ENCODE results near the gene CYP1A1.
"Not testable (repeated sequence)": the region's sequence is repeated elsewhere in the genome, so short reads cannot be mapped to it uniquely, and the experiment has no call there.

Gene CYP1A1

GRCh38 chr15:74758736-74759135 lies 33.4 kb upstream of the CYP1A1 start:
- H3K9me3 ChIP-seq (ENCODE audit: control insufficient read depth, low read length), result no peaks in the 10 kb centered on the region
- H3K4me1 ChIP-seq (ENCODE audit: control insufficient read depth, insufficient read depth, low read length), result no peaks in the 10 kb centered on the region

DNA sequence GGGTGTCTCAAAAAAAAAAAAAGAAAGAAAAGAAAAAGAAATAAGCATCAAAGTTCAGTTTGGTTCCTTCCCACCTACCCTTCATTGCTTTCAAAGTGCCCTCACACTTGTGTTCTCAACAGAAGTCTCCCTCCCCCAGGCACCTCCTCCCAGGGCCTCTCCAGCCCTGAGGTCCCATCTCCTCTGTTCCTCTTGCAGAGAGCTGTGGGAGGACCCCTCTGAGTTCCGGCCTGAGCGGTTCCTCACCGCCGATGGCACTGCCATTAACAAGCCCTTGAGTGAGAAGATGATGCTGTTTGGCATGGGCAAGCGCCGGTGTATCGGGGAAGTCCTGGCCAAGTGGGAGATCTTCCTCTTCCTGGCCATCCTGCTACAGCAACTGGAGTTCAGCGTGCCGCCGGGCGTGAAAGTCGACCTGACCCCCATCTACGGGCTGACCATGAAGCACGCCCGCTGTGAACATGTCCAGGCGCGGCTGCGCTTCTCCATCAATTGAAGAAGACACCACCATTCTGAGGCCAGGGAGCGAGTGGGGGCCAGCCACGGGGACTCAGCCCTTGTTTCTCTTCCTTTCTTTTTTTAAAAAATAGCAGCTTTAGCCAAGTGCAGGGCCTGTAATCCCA lies 29.4 kb upstream of the CYP1A1 start:
- Histone ChIP-seq H3K9ac (ENCODE audit: low read length) (no peak overlapping the region), H3K36me3 (ENCODE audit: control insufficient read depth, insufficient read depth, low read length) (no peaks in the 10 kb centered on the region), H3K4me3 (ENCODE audit: low read length) (no peak overlapping the region), H3K9me3 (ENCODE audit: control insufficient read depth, low read length) (no peaks in the 10 kb centered on the region), H3K4me1 (ENCODE audit: control insufficient read depth, insufficient read depth, low read length) (no peaks in the 10 kb centered on the region), H3K27me3 (ENCODE audit: control insufficient read depth, insufficient read depth, low read length) (no peaks in the 10 kb centered on the region)

More at GRCh38 chr15:74758736-74759135, 33.4 kb upstream of the CYP1A1 start:
- Histone ChIP-seq H3K27me3 (ENCODE audit: control insufficient read depth, insufficient read depth, low read length) (no peaks in the 10 kb centered on the region), H3K9ac (ENCODE audit: low read length) (no peak overlapping the region), H3K36me3 (ENCODE audit: control insufficient read depth, insufficient read depth, low read length) (no peaks in the 10 kb centered on the region), H3K4me3 (ENCODE audit: low read length) (no peak overlapping the region)

- Histone ChIP-seq H3K4me3 (ENCODE audit: low read length) (no peak overlapping the region), H3K4me1 (ENCODE audit: control insufficient read depth, insufficient read depth, low read length) (no peaks in the 10 kb centered on the region), H3K9ac (ENCODE audit: low read length) (no peak overlapping the region), H3K36me3 (ENCODE audit: control insufficient read depth, insufficient read depth, low read length) (no peaks in the 10 kb centered on the region), H3K27me3 (ENCODE audit: control insufficient read depth, insufficient read depth, low read length) (no peaks in the 10 kb centered on the region), H3K9me3 (ENCODE audit: control insufficient read depth, low read length) (no peaks in the 10 kb centered on the region)
These were observed 27.2 kb upstream of the CYP1A1 start for GRCh38 chr15:74752531-74752930.

- Histone ChIP-seq H3K9ac (ENCODE audit: low read length) (no peak overlapping the region), H3K27me3 (ENCODE audit: control insufficient read depth, insufficient read depth, low read length) (no peaks in the 10 kb centered on the region), H3K4me1 (ENCODE audit: control insufficient read depth, insufficient read depth, low read length) (no peaks in the 10 kb centered on the region), H3K4me3 (ENCODE audit: low read length) (no peak overlapping the region), H3K36me3 (ENCODE audit: control insufficient read depth, insufficient read depth, low read length) (no peaks in the 10 kb centered on the region), H3K9me3 (ENCODE audit: control insufficient read depth, low read length) (no peaks in the 10 kb centered on the region)
These were observed 26.7 kb upstream of the CYP1A1 start for GRCh38 chr15:74752011-74752410.

- Histone ChIP-seq H3K9ac (ENCODE audit: low read length) (no peak overlapping the region), H3K4me3 (ENCODE audit: low read length) (no peak overlapping the region)
These were observed 25.4 kb upstream of the CYP1A1 start for GRCh38 chr15:74750751-74751150.

GRCh38 chr15:74749832-74750231 lies 24.5 kb upstream of the CYP1A1 start:
- H3K27me3 ChIP-seq (ENCODE audit: control insufficient read depth, insufficient read depth, low read length), result no peaks in the 10 kb centered on the region
- H3K9ac ChIP-seq (ENCODE audit: low read length), result no peak overlapping the region
- H3K4me3 ChIP-seq (ENCODE audit: low read length), result no peak overlapping the region
- H3K36me3 ChIP-seq (ENCODE audit: control insufficient read depth, insufficient read depth, low read length), result no peaks in the 10 kb centered on the region
- H3K4me1 ChIP-seq (ENCODE audit: control insufficient read depth, insufficient read depth, low read length), result no peaks in the 10 kb centered on the region
- no peaks in the 10 kb centered on the region for H3K9me3 ChIP-seq (ENCODE audit: control insufficient read depth, low read length)

More at GRCh38 chr15:74750751-74751150, 25.4 kb upstream of the CYP1A1 start:
- Histone ChIP-seq H3K27me3 (ENCODE audit: control insufficient read depth, insufficient read depth, low read length) (no peaks in the 10 kb centered on the region), H3K4me1 (ENCODE audit: control insufficient read depth, insufficient read depth, low read length) (no peaks in the 10 kb centered on the region), H3K9me3 (ENCODE audit: control insufficient read depth, low read length) (no peaks in the 10 kb centered on the region), H3K36me3 (ENCODE audit: control insufficient read depth, insufficient read depth, low read length) (no peaks in the 10 kb centered on the region)

GRCh38 chr15:74748322-74748946 lies 23.1 kb upstream of the CYP1A1 start, which contains the start of gene CYP1A2:
Gene CYP1A2, plus strand, starts transcription at chr15:74748845. Its CDS starts 894 bp downstream, at chr15:74749739.
- H3K9me3 ChIP-seq (ENCODE audit: control insufficient read depth, low read length), result no peaks in the 10 kb centered on the region
- H3K36me3 ChIP-seq (ENCODE audit: control insufficient read depth, insufficient read depth, low read length), result no peaks in the 10 kb centered on the region
- no peak within 1 kb of the TSS for H3K9ac ChIP-seq (ENCODE audit: low read length)
- H3K27me3 ChIP-seq (ENCODE audit: control insufficient read depth, insufficient read depth, low read length), result no peaks in the 10 kb centered on the region
- H3K4me1 ChIP-seq (ENCODE audit: control insufficient read depth, insufficient read depth, low read length), result no peaks in the 10 kb centered on the region
- H3K4me3 ChIP-seq (ENCODE audit: low read length), result no peak within 1 kb of the TSS

GRCh38 chr15:74746389-74746788 lies 21.1 kb upstream of the CYP1A1 start:
- no peak overlapping the region for H3K9ac ChIP-seq (ENCODE audit: low read length)

DNA sequence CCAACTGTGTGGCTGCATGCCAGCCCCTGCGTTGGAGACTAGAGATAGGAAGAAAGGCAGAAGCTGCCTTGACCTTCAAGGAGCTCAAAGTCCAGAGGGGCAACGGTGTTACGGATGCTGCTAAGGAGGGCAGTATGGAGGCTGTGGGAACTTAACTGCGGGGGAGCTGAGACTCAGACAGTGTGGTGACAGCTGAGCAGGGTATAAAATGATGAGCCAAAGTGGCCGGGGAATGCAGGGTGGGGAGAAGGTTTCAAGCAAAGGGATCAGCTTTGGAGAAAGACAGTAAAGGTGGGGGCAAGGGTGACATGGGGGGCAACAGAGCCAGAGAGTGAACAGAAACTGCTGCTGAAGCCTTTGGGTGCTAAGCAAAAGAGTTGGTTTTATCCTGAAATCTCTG lies 17.1 kb upstream of the CYP1A1 start:
- H3K9me3 ChIP-seq (ENCODE audit: control insufficient read depth, low read length), result no peaks in the 10 kb centered on the region
- H3K36me3 ChIP-seq (ENCODE audit: control insufficient read depth, insufficient read depth, low read length), result no peaks in the 10 kb centered on the region
- H3K4me3 ChIP-seq (ENCODE audit: low read length), result no peak overlapping the region
- H3K27me3 ChIP-seq (ENCODE audit: control insufficient read depth, insufficient read depth, low read length), result no peaks in the 10 kb centered on the region
- no peak overlapping the region for H3K9ac ChIP-seq (ENCODE audit: low read length)
- no peaks in the 10 kb centered on the region for H3K4me1 ChIP-seq (ENCODE audit: control insufficient read depth, insufficient read depth, low read length)

More at GRCh38 chr15:74746389-74746788, 21.1 kb upstream of the CYP1A1 start:
- no peaks in the 10 kb centered on the region for H3K9me3 ChIP-seq (ENCODE audit: control insufficient read depth, low read length)
- H3K4me1 ChIP-seq (ENCODE audit: control insufficient read depth, insufficient read depth, low read length), result no peaks in the 10 kb centered on the region
- H3K36me3 ChIP-seq (ENCODE audit: control insufficient read depth, insufficient read depth, low read length), result no peaks in the 10 kb centered on the region
- H3K4me3 ChIP-seq (ENCODE audit: low read length), result no peak overlapping the region
- no peaks in the 10 kb centered on the region for H3K27me3 ChIP-seq (ENCODE audit: control insufficient read depth, insufficient read depth, low read length)

- H3K4me1 ChIP-seq (ENCODE audit: control insufficient read depth, insufficient read depth, low read length); H3K9ac ChIP-seq (ENCODE audit: low read length); H3K36me3 ChIP-seq (ENCODE audit: control insufficient read depth, insufficient read depth, low read length); H3K4me3 ChIP-seq (ENCODE audit: low read length); H3K27me3 ChIP-seq (ENCODE audit: control insufficient read depth, insufficient read depth, low read length); H3K9me3 ChIP-seq (ENCODE audit: control insufficient read depth, low read length): not testable (repeated sequence)
These were observed 12.9 kb upstream of the CYP1A1 start for GRCh38 chr15:74738239-74738638.

GRCh38 chr15:74735305-74735704 lies 10.0 kb upstream of the CYP1A1 start:
- Histone ChIP-seq H3K4me1 (ENCODE audit: control insufficient read depth, insufficient read depth, low read length) (no peaks in the 10 kb centered on the region), H3K9me3 (ENCODE audit: control insufficient read depth, low read length) (no peaks in the 10 kb centered on the region), H3K36me3 (ENCODE audit: control insufficient read depth, insufficient read depth, low read length) (no peaks in the 10 kb centered on the region), H3K9ac (ENCODE audit: low read length) (no peak overlapping the region), H3K27me3 (ENCODE audit: control insufficient read depth, insufficient read depth, low read length) (peaks cover 6% of the 10 kb centered on the region), H3K4me3 (ENCODE audit: low read length) (no peak overlapping the region)

DNA sequence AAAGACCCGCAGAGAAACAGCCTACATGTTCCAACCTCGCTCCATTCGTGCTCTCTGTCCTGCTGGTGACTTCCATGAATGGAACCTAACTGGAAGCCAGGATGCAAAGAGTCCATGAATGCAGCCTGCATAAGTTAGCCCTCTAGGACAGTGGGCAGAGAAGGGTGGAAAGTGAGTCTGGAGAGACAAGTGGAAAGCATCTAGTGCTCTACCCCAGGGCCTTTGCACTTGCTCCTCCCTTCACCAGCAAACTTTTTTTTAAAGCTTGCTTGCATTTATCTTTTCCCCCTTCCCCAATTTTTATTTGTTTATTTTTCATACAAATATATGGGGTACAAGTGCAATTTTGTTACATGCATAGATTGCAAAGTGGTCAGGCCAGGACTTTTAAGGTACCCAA lies 7.9 kb upstream of the CYP1A1 start:
- Histone ChIP-seq H3K9me3 (ENCODE audit: control insufficient read depth, low read length) (no peaks in the 10 kb centered on the region), H3K27me3 (ENCODE audit: control insufficient read depth, insufficient read depth, low read length) (peaks cover 9% of the 10 kb centered on the region), H3K36me3 (ENCODE audit: control insufficient read depth, insufficient read depth, low read length) (no peaks in the 10 kb centered on the region), H3K9ac (ENCODE audit: low read length) (no peak overlapping the region), H3K4me1 (ENCODE audit: control insufficient read depth, insufficient read depth, low read length) (no peaks in the 10 kb centered on the region), H3K4me3 (ENCODE audit: low read length) (no peak overlapping the region)

Measured in mucosa of stomach (tissue), 1 donor.